ENCODE measurements around the gene SCYL2.

DNA sequence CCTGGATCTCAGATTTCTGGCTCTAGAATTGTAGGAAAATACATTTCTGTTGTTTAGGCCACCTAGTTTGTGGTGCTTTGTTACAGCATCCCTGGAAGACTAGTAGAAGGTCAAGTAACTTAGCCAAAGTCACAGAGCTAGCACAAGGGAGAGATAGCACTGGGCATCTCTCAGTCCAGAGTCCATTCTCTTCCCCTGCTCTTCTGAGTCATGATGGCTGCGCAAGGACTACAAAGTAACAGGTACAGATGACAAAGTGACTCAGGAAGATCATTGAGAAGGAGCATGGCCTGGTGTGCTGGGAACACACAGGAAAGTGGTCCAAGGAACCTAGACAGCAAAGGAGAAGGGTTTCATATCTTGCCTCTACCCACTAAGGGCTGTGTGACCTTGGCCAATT is 109.2 kb downstream of the SCYL2 start:
- TF ChIP-seq POLR2A (IDR thresholded peaks at IDR 0.05), result no peak
- TF ChIP-seq, protein P1, sequence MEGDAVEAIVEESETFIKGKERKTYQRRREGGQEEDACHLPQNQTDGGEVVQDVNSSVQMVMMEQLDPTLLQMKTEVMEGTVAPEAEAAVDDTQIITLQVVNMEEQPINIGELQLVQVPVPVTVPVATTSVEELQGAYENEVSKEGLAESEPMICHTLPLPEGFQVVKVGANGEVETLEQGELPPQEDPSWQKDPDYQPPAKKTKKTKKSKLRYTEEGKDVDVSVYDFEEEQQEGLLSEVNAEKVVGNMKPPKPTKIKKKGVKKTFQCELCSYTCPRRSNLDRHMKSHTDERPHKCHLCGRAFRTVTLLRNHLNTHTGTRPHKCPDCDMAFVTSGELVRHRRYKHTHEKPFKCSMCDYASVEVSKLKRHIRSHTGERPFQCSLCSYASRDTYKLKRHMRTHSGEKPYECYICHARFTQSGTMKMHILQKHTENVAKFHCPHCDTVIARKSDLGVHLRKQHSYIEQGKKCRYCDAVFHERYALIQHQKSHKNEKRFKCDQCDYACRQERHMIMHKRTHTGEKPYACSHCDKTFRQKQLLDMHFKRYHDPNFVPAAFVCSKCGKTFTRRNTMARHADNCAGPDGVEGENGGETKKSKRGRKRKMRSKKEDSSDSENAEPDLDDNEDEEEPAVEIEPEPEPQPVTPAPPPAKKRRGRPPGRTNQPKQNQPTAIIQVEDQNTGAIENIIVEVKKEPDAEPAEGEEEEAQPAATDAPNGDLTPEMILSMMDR (IDR thresholded peaks at IDR 0.05), result no peak

Data from thyroid gland (tissue), 4 donors.